Adrenal gland (tissue), 12 donors: ENCODE data around the gene MYL9. TPM values are rescaled to one million over a fixed set of nuclear protein-coding genes. Genes with fewer than 3 reads are reported as not detected.

Source experiments
- polyA plus RNA-seq, 3 donors: library from polyadenylated mRNA; stranded (reverse); fragments of 200-250 nt in 2 of 3; fragments of 350-450 nt in 1 of 3; fragmentation: Illumina TruSeq in 1 of 3; extraction: RNeasy Lipid Tissue Mini Kit (QIAGEN cat#74804) in 1 of 3; gene quantifications; one replicate each; pipeline ENCODE4 v1.2.3, GENCODE V29; 2013 to 2014
- small RNA-seq, 2 donors: library from RNA; depleted of rRNA; stranded (forward); fragments of <200 nt; gene quantifications; one replicate each; pipeline ENCODE3, GENCODE V24; 2016
- total RNA-seq, 9 donors: library from RNA; depleted of rRNA in 4 of 9; stranded (reverse); fragments of >200 nt in 4 of 9; fragments of 120-200 nt in 1 of 9; fragmentation: NEBNext Ultra II Directional in 1 of 9; extraction: Animal tissue kit (Norgen Biotek cat#: 25700) in 1 of 9; gene quantifications; one replicate each; pipeline versions ENCODE4 v1.1.0 to v1.2.4, GENCODE V29; 2013 to 2023
- donor health status: healthy with polysubstance abuse.
- donor health status: Bipolar disorder and iron deficiency.
- donor health status: DM: yes; HTN: yes; CAD: no.
- donor health status: DM: no; HTN: no; CAD: no.
- donor health status: DM: no; HTN: no; CAD: no.
- donor health status: DM: yes; HTN: yes; CAD: no.

Gene MYL9
- total and polyA plus RNA-seq, 12 donors: 241 to 1,967 (median 785) TPM

Small RNA genes within 50 kb of the gene (small RNA-seq; reads per million reads assigned to genes)
- 0 reads per million in 2 donors for gene RF00017

Other genes with a start within 250 kb of the MYL9 start
- 10 to 100 TPM; 13.5 to 90.6 (median 61.9) TPM for gene DLGAP4, start 235.2 kb upstream of the MYL9 start, total RNA-seq
- 10 to 100 TPM; 55.8 to 95.2 (median 79.7) TPM for gene DLGAP4, start 235.2 kb upstream of the MYL9 start, polyA plus RNA-seq
- gene TGIF2, start 32.1 kb downstream of the MYL9 start, total RNA-seq: 10 to 100 TPM in 8 of 9 donors, 1 to 10 TPM in 1; 3.7 to 17.9 (median 12.1) TPM
- 1 to 10 TPM; 3.4 to 5.8 (median 4.4) TPM for gene TGIF2, start 32.1 kb downstream of the MYL9 start, polyA plus RNA-seq
- 100 to 1,000 TPM in 4 of 9 donors, 10 to 100 TPM in 5; 54.9 to 196 (median 90.8) TPM for gene RAB5IF, start 64.3 kb downstream of the MYL9 start, total RNA-seq
- 100 to 1,000 TPM in 1 of 3 donors, 10 to 100 TPM in 2; 44.9 to 159 (median 59.3) TPM for gene RAB5IF, start 64.3 kb downstream of the MYL9 start, polyA plus RNA-seq
- 1 to 10 TPM in 2 of 9 donors, under 1 TPM in 7; 0.12 to 1.1 (median 0.42) TPM for gene SLA2, start 104.7 kb downstream of the MYL9 start, total RNA-seq
- gene SLA2, start 104.7 kb downstream of the MYL9 start, polyA plus RNA-seq: under 1 TPM; 0.18 to 0.72 (median 0.51) TPM
- gene NDRG3, start 204.6 kb downstream of the MYL9 start, total RNA-seq: 10 to 100 TPM; 29.0 to 91.4 (median 62.0) TPM
- gene NDRG3, start 204.6 kb downstream of the MYL9 start, polyA plus RNA-seq: 10 to 100 TPM; 40.4 to 54.4 (median 40.8) TPM
- 10 to 100 TPM in 5 of 9 donors, 1 to 10 TPM in 4; 6.7 to 19.6 (median 13.3) TPM for gene DSN1, start 232.2 kb downstream of the MYL9 start, total RNA-seq
- gene DSN1, start 232.2 kb downstream of the MYL9 start, polyA plus RNA-seq: 10 to 100 TPM; 18.5 to 23.5 (median 22.7) TPM